GM12891 (cell line): ENCODE results near the gene KIAA1958.

Experiments used
- POLR2A ChIP-seq: IDR thresholded peaks from 2 replicates; pipeline ENCODE4 v1.6.1; 2011; ENCODE audit warnings: low read depth, low read length, control low read depth
- POLR2AphosphoS5 ChIP-seq: IDR thresholded peaks from 2 replicates; pipeline ENCODE4 v1.6.1; 2011; ENCODE audit warnings: low read depth, low read length, control low read depth
- SPI1 ChIP-seq: IDR thresholded peaks from 2 replicates; pipeline ENCODE4 v1.6.1; 2011; ENCODE audit warnings: low read depth, low read length, control low read depth
- TAF1 ChIP-seq: IDR thresholded peaks from 2 replicates; pipeline ENCODE4 v1.6.1; 2011; ENCODE audit warnings: low read depth, low read length, control low read depth

DNA sequence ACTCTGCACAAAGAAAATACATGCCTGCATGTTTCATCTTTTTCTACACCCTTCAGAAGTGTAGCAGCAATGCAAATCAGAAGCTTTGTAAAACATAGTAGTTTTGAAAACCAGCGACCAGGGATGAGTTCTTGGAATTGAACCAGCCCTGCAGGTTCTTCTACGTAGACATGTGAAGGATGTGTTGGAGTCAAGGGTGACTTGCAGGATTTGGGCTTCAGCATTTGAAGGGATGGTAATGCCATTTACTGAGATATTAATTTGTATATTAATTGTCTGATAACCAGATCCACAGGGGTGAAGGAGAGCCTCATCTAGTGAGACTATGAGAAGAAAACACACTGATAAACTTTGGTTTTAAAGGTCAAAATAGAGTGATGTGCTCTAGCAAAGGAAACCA lies 72.4 kb downstream of the KIAA1958 start:
- no peak for TF ChIP-seq POLR2A
- no peak for TF ChIP-seq POLR2AphosphoS5
- no peak for TF ChIP-seq TAF1
- TF ChIP-seq SPI1: no peak
